ENCODE results near the gene LIMA1.

GRCh38 chr12:50263832-50264231, 19.5 kb downstream of the LIMA1 start:
- TF ChIP-seq, protein P1, sequence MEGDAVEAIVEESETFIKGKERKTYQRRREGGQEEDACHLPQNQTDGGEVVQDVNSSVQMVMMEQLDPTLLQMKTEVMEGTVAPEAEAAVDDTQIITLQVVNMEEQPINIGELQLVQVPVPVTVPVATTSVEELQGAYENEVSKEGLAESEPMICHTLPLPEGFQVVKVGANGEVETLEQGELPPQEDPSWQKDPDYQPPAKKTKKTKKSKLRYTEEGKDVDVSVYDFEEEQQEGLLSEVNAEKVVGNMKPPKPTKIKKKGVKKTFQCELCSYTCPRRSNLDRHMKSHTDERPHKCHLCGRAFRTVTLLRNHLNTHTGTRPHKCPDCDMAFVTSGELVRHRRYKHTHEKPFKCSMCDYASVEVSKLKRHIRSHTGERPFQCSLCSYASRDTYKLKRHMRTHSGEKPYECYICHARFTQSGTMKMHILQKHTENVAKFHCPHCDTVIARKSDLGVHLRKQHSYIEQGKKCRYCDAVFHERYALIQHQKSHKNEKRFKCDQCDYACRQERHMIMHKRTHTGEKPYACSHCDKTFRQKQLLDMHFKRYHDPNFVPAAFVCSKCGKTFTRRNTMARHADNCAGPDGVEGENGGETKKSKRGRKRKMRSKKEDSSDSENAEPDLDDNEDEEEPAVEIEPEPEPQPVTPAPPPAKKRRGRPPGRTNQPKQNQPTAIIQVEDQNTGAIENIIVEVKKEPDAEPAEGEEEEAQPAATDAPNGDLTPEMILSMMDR (IDR thresholded peaks at IDR 0.05), result no peak
- TF ChIP-seq EZH2 (IDR thresholded peaks at IDR 0.05; ENCODE audit: borderline replicate concordance, insufficient read depth, low read depth, low read length, poor library complexity, severe bottlenecking), result no peak
